ENCODE results near the gene AIFM2.
"Not testable (repeated sequence)": the region's sequence is repeated elsewhere in the genome, so short reads cannot be mapped to it uniquely, and the experiment has no call there.

AIFM2 gene

DNA sequence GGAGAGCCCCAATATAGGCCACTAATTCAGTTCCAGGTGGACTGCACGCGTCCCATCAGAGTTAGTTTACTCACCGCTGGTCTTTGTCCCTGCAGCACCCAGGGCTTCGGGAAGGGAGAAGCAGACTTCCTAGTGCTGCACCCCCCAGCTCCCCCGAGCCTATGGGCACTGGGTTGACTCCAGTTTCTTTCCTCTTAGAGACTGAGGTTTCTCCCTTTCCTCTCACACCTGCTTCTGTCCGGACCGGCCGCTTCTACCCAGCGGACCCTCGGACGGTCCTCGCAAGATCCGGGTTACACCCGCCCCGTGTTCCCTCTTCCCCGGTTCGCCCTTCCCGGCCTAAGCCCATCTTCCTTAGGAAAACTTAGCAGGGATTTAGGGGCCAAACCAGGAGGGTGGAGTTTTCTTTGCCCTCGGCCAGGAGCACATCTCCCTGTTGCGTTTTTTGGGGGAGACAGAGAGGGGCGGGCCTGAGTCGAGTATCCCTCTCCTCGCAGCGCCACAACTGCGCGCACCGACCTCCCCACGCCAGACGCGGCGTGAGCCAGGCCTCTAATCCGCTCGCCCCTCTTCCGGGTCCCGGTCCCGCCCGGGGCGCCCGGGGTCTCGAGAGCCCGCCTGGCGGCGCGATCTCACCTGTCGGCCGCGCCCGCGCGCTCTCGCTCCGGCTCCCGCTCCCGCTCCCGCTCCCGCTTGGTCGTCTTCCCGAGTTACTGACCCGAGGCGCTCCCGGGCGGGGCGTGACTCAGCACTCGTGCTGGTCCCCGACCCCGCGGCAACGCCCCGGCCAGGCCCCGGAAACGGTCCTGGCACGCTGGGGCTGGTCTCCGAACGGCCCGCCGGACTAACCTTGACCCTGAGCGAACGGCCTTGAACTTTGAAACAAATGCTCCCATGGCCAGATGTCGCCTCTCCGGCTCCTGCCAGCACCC lies at the start of gene AIFM2:
AIFM2 (minus strand) TSS at position 728 of the 932 bp plus-strand sequence. CDS start 8,741 bp downstream, outside the sequence.
- DNase-seq = peak in 3 of 6 experiments; percentile 4 to 19 (median 14)

DNA sequence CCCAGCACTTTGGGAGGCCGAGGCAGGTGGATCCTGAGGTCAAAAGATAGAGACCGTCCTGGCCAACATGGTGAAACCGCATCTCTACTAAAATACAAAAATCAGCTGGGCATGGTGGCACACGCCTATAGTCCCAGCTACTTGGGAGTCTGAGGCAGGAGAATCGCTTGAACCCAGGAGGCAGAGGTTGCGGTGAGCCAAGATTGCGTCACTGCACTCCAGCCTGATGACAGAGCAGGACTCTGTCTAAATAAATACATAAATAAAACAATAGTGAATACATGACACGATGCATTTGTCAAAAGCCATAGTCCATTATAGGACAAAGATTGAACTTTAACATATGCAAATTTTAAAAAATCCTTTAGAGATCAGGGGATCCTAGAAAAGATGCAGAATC lies 46.6 kb upstream of the AIFM2 start:
- not testable (repeated sequence) for DNase-seq

DNA sequence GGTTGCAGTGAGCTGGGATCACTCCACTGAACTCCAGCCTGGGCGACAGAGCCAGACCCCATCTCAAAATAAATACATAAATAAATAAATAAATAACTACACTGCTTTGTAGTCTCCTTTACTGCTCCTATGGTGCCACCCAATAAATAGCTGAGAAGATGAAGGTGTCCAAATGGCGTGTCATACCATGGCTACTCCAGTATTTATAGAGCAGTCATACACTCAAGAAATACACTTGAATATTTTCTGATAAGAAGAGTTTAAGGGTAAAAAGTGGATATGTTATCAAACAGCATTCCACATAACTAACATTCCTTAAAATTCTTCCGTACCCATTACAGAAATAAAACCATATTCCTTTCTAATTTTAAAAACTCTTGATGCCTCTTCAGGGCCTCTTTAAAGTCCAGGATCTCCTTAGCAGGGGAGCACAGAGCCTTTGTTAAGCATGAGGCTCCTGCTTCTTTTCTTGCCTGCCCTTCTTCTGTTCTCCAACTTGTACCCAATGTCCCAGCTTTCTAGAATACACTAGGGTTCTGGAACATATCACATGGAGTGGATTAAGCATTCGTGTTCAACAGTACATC lies 45.6 kb upstream of the AIFM2 start:
- DNase-seq = no peak

DNA sequence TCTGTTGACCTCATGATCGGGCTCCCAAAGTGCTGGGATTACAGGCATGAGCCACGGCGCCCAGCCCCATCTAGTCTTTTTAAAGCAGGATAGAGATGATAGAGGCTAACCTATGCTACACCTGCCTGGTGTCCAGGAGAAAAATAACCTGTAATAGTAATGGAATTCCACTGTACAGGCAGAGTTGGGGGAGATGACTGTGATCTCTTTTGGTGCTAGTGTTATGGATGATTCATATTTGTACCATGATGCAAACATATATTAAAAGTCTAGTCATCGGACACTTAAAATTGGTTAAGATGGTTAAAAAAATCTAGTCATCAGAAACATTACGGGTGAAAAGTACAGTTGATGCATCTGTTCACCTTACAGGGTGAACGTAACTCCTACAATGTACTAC lies 43.8 kb upstream of the AIFM2 start:
- no peak for DNase-seq

DNA sequence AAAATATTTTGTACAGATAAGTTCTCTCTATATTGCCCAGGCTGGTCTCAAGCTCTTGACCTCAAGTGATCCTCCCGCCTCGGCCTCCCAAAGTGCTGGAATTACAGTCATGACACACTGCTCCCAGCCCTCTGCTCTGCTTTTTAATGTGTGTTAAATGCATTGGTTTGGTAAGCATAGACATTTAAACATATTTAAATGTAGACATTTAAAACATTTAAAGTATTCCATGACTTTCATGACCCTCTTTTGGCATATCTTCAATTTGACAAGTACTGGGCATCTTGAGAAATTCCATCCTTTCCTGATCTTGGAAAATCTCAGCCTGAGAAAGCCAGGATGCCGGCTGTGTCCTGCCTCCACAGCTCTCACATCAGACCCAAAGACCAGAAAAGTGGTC lies 42.9 kb upstream of the AIFM2 start:
- no peak for DNase-seq

DNA sequence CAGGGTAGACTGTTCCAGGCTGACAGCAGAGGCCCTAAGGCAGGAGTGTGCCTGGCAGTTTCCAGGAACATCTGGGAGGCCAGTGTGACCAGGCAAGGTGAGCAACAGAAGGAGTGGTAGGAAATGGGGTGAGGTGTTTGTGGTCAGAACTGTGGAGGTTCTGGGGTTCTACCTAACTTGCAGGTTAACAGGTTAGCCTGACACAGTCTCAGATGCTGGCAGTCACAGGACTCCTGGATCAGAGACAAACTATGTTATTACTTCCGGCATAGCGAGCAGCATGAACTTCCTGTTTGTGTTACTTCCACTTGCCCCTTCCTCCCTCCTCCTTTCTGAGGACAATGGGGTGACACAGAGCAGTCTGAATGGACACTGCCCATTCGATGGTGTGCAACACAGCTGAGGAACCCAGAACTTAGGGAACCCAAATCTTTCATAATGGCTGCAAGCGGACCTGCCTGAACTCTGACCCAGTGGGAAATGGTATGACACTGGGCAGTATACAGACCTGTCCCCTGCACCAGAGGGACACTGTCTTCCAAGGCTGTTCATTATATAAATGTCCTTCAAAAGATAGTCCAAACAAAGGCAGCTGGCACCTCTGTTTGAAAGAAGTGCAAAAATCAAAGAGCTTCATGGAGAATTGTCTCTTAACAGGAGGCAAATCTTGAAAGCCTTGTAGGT lies 41.6 kb upstream of the AIFM2 start:
- DNase-seq = peak in 4 of 6 experiments; percentile 1 to 35 (median 18)

DNA sequence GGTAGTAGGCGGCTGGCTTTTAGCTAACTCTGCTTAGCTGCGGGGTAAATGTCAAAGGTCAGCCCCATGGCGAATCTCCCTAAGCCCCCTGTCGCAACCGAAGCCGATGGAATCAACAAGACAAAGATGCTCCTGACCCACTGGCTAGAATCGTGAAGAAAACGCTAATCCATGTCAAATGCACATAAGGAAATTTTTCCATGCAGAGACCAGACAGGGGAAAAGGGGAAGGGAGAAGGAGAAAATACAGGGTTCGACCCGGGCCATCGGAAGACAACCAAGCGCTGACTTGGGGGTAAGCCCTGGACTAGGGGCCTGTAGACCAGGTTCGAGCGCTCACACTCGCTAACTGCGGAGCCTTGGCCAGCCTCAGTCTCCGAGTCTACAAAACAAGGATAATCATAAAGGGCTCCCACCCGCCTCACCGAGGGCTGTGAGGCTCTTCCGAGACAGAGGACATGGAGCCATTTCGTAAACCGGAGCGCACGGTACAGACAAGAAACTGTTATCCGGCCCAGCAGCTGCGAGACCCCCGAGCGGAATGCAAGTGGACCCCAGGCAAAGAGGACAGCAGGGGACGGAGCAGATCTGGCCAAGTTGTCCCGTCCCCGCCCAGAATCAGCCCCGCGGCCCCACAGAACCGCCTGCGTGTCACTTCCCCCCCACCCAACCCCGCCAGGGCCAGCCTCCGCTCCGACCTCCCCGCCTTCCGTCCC lies 37.2 kb upstream of the AIFM2 start:
- DNase-seq = peak in 1 of 6 experiments; percentile 32

DNA sequence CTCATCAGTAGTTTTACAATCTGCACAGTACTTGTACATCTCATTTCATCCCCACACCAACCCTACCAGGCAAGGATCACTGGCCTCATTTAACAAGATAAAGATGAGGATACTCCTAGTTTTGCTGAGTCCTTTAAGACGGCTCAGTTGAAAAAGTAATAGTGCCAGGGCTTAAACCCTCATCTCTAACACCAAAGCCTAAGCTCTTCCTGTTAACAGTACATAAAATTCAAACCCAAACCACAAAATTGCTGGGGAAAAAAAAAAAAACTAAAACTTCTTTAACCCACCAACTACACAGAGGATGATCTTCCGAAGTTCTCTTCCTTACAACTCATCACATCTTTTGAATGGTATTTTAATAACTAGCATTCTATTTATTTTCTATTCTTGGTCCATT lies 36.4 kb upstream of the AIFM2 start:
- peak in 3 of 6 experiments; percentile 38 to 72 (median 41) for DNase-seq

DNA sequence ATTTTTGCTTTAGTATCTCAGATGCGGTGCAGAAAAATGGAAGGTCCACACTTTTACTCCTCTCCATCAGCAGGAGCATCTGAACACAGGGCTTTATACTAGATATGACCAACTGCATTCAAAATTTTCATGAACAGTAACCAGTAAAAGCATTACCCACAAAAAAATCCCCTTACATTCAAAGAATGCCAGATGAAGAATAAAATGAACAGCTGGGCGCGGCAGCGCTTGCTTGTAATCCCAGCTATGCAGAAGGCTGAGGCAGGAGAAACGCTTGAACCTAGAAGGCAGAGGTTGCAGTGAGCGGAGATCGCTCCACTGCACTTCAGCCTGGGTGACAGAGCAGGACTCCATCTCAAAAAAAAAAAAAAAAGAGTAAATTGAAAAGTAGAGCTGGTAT lies 34.6 kb upstream of the AIFM2 start:
- DNase-seq = no peak

DNA sequence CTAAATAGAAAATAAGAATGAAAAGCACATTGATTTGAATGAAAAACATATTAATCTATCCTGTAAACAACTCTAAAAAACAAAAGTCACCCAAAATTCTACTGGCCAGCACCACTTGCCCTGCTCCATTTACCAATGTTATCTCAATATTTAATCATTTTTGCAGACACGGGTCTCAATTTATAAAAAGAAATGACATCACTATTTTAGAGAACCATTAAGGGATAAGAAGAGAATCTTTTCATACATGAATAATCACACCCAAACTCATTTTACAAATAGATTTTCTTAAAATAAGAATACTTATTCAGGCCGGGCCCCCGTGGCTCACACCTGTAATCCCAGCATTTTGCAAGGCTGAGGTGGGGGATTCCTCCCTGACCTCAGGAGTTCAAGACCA lies 33.8 kb upstream of the AIFM2 start:
- DNase-seq = no peak

DNA sequence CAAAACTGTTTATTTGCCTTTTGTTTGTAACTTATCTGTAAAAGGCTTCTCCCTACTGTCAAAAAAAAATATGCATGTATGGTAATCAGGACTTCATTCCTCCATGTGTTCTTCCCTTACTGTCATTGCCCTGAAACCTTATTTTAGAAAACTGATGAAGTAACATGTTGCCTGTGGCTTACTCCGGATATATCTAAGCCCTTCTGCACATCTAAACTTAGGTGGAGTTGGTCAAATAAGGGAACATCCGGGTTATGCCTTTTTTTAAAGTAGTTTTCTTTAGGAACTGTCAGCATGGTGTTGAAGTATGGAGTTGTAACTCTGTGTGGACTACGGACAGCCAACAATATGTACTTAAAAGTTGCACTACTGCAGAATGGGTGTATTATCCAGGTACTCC lies 31.5 kb upstream of the AIFM2 start:
- DNase-seq = peak in 1 of 6 experiments; percentile 4

DNA sequence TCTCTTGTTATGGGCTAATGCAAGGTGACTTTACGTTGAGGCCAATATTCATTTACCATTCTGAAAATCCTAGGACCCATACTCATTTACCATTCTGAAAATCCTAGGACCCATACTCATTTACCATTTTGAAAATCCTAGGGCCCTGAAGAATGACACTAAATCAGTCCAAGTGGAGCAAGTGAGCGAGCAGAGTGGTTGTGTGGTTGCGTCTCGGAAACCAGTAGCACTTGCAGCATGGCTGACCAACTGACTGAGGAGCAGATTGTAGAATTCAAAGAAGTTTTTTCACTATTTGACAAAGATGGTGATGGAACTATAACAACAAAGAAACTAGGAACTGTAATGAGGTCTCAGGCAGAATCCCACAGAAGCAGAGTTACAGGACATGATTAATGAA lies 30.8 kb upstream of the AIFM2 start:
- DNase-seq = no peak

DNA sequence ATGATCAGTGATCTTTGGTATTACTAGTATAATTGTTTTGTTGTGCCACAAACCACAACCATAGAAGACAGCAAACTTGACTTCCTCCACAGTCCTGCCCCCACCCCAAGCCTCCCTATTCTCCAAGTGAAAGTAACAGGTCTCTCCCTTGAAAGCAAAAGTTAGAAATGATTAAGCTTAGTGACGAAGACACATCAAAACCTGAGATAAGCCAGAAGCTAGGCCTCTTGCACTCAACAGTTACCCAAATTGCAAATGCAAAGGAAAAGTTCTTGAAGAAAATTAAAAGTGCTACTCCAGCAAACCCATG lies 30.2 kb upstream of the AIFM2 start:
- DNase-seq = peak in 4 of 6 experiments; percentile 2 to 40 (median 28)

DNA sequence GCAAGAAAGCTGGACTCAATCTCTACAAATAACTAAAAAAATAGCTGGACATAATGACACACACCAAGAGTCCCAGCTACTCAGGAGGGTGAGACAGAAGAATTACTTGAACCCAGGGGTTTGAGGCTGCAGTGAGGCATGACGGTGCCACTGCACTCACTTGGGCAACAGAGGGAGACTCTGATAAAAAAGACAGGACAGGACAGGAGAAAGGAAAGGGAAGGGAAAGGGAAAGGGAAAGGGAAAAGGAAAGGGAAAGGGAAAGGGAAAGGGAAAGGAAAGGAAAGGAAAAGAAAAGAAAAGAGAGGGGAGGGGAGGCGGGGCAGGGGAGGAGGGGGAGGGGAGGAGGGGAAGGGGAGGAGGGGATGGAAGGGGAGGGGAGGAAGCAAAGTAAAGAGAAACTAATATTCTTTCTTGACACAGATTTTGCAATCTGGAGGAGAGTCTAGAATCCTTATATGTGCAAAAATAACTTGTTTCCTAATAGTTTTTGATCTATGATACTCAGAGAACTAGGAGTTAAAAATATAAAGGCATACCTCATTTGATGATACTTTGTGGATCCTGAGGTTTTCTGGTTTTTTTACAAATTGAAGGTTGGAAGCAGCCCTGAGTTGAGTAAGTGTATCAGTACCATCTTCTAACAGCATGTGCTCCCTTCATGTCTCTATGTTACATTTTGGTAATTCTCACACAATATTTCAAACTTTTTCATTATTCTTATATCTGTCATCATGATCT lies 29.7 kb upstream of the AIFM2 start:
- no peak for DNase-seq

DNA sequence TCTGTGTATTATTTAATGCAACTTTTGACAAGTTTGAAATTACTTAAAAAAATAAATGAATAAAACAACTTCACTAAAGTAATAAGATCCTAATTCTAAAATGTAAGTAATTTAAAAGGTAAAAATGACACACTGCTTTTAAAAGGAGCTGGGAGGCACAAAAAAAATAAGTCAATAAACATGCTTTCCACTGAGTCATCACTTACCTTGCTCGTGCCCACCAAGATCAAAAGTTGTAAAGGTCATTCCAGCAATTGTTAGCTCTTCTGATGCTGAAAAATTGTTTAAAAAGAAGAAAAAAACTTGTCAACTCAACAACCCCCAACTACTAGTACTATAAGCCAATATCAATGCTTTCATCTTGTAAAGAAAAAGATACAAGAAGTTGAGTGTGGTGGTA lies 28.2 kb upstream of the AIFM2 start:
- no peak for DNase-seq

DNA sequence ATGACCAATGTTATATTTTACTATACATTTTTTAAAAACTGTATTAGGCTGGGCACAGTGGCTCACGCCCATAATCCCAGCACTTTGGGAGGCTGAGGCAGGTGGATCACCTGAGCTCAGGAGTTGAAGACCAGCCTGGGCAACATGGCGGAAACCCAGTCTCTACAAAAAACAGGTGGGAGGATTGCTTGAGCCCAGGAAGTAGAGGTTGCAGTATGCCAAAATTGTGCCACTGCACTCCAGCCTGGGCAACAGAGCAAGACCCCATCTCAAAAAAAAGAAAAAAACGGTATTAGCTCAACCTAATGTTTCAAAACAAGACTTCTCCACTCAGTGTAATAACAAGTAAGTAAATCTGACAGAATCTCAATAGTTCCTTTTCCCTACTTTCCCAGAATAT lies 26.7 kb upstream of the AIFM2 start:
- DNase-seq = not testable (repeated sequence)

DNA sequence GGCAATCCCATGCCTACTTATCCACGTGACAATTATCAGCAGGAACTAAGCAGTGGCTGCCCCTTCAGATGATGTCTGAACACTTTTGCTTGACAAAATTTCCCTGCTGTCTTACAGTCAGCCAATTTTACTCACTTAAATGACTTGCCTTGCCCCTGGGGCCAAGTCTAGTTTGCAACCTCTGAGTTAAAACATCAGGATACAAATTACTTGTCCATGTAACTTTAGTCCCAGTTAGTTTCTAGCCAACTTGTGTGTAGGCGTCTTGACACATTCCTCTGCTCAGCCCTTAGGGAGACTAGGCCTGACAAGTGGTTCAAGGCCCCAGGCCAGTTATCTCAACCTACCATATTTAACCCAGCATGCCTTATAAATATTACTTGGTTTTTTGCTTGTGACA lies 25.5 kb upstream of the AIFM2 start:
- no peak for DNase-seq

DNA sequence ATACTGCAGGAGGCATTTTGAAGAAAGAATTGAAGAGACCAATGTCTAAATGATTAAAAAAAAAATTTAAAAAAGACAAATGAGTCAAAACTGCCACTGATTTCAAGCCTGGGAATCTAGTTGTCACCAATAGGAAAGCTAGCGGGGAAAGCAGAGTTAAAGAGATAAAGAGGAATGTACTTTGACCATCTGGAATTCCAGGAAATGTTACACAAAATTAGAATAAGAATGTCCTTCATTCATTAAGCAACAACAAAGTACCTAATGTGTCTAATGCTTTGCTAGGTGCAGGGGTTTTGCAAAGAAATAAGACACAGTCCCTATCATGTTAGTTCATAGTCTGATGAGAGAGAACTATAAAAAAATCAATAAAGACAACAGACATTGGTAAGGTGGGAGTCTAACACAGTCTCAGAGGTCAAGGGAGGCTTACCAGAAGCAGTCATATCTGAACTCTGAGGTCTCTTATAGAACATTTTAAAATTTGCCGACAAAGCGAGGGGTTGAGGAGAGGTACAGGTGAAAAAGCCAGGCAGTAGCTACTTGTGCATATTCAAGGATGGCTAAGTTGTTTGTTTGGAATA lies 22.7 kb upstream of the AIFM2 start:
- DNase-seq = no peak

DNA sequence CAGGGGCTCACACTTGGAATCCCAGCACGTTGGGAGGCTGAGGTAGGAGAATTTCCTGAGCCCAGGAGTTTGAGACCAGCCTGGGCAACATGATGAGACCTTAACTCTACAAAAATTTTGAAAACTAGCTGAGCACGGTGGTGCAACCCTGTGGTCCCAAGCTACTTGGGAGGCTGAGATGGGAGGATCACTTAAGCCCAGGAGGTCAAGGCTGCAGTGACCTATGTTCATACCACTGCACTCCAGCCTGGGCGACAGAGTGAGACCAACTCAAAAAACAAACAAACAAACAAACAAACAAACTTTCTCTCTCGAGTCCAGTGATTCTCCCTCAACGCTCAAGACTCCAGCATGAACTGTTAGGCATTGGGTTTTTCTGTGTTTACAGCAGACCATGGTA lies 15.9 kb upstream of the AIFM2 start:
- DNase-seq = no peak

DNA sequence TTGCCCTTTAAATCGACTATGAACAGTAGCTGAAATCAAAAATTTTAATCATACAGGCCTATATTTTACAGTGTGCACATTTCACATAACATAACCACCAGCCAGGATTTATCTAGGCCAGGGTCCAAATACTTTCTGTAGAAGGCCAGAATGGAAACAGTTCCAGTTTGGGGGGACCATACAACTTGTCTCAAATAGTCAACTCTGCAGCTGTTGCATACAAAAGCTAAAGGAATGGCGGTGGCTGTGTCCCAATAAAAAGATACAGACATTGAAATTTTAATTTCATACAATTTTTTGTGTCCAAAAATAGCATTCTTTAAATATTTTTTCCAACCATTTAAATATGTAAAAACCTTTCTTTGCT lies 14.6 kb upstream of the AIFM2 start:
- DNase-seq = no peak

DNA sequence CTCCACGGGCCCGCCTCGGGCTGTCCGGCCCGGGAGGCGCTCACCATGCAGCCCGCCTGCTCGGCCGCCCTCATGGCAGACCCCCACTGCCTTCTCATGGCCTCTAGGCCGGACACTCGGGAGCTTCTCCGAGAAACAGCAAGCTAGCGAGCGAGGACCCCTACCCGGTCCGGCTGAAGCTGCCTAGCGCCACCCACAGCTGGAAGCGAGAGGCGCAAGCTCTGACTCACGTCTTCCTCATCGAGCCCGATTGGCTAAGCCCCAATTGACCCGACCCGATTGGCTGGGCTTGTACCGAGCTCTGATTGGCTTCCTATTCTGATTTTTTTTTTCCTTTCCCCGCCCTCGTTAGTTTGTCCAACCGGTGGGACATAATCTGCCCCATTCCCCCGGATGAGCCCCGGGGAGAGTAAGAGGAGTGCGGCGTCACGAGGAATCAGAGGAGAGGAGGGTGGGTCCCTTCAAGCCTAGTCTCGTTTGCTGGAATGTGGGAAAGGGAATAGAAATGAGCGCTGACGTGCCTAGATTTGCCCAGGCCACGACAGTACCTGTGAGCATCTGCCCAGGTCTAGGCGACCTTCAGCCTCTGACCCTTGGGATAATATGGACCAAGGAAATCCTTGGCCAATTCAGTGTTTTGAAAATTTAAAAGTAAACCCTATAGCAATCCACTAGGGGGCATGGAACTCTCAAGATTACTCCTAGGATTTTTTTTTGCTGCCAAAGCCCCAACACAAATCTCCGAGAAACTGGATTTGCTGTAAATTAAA lies 14.0 kb upstream of the AIFM2 start, which contains the start of gene TYSND1:
TYSND1 (minus strand) TSS at position 212 of the 770 bp plus-strand sequence; CDS start at position 98, 114 bp downstream.
- peak; percentile 86 to 93 (median 88) for DNase-seq
